ENCODE results near the gene DIP2C.

Gene DIP2C

GRCh38 chr10:341081-341740 lies 348.3 kb downstream of the DIP2C start:
- ATAC-seq (replicated peaks) = no peak
- no peak for DNase-seq
- Mint-ChIP-seq H3K4me3 (no peak overlapping the region), H3K9me3 (no peaks in the 10 kb centered on the region), H3K36me3 (peaks cover 0 to 3% of the 10 kb centered on the region in 2 donors), H3K4me1 (peaks cover 10 to 11% of the 10 kb centered on the region in 2 donors), H3K27ac (no peak overlapping the region), H3K27me3 (no peaks in the 10 kb centered on the region)

- peaks cover 10 to 11% of the 10 kb centered on the region in 2 donors for H3K4me1 Mint-ChIP-seq
- H3K36me3 Mint-ChIP-seq = peaks cover 0 to 3% of the 10 kb centered on the region in 2 donors
- no peaks in the 10 kb centered on the region for H3K27me3 Mint-ChIP-seq
- no peak for DNase-seq
- H3K9me3 Mint-ChIP-seq = no peaks in the 10 kb centered on the region
- H3K27ac Mint-ChIP-seq = no peak overlapping the region
- no peak overlapping the region for H3K4me3 Mint-ChIP-seq
- ATAC-seq (replicated peaks) = no peak
Observed at GRCh38 chr10:340646-341045, 348.8 kb downstream of the DIP2C start.

- Mint-ChIP-seq H3K4me3 (no peak overlapping the region), H3K9me3 (no peaks in the 10 kb centered on the region), H3K27ac (no peak overlapping the region), H3K36me3 (no peaks in the 10 kb centered on the region), H3K27me3 (no peaks in the 10 kb centered on the region), H3K4me1 (peaks cover 10 to 12% of the 10 kb centered on the region in 2 donors)
- ATAC-seq (replicated peaks) (no peak), DNase-seq (no peak)
Observed at GRCh38 chr10:339038-339391, 350.5 kb downstream of the DIP2C start.

GRCh38 chr10:338171-339037 lies 351.1 kb downstream of the DIP2C start:
- Mint-ChIP-seq H3K36me3 (no peaks in the 10 kb centered on the region), H3K27ac (no peak overlapping the region), H3K4me1 (peaks cover 15 to 18% of the 10 kb centered on the region in 2 donors), H3K27me3 (no peaks in the 10 kb centered on the region), H3K9me3 (no peaks in the 10 kb centered on the region), H3K4me3 (peak overlapping the region in 1 of 2 donors; percentile 12)
- DNase-seq = no peak
- ATAC-seq (replicated peaks) = peak in 1 of 2 donors; percentile 25

GRCh38 chr10:336247-336646 lies 353.2 kb downstream of the DIP2C start:
- DNase-seq (no peak), ATAC-seq (replicated peaks) (no peak)
- no peak overlapping the region for H3K27ac Mint-ChIP-seq
- peaks cover 22 to 27% of the 10 kb centered on the region in 2 donors for H3K4me1 Mint-ChIP-seq
- H3K4me3 Mint-ChIP-seq = no peak overlapping the region
- peaks cover 0 to 1% of the 10 kb centered on the region in 2 donors for H3K36me3 Mint-ChIP-seq
- no peaks in the 10 kb centered on the region for H3K9me3 Mint-ChIP-seq
- no peaks in the 10 kb centered on the region for H3K27me3 Mint-ChIP-seq

- Mint-ChIP-seq H3K9me3 (no peaks in the 10 kb centered on the region), H3K27ac (no peak overlapping the region), H3K36me3 (peaks cover 0 to 1% of the 10 kb centered on the region in 2 donors), H3K27me3 (no peaks in the 10 kb centered on the region), H3K4me3 (no peak overlapping the region), H3K4me1 (peaks cover 22 to 27% of the 10 kb centered on the region in 2 donors)
- ATAC-seq (replicated peaks) (no peak), DNase-seq (no peak)
Observed at GRCh38 chr10:335151-335800, 354.2 kb downstream of the DIP2C start.

- no peak for DNase-seq
- peaks cover 15 to 22% of the 10 kb centered on the region in 2 donors for H3K4me1 Mint-ChIP-seq
- no peak for ATAC-seq (replicated peaks)
- H3K27ac Mint-ChIP-seq = no peak overlapping the region
- no peak overlapping the region for H3K4me3 Mint-ChIP-seq
- no peaks in the 10 kb centered on the region for H3K9me3 Mint-ChIP-seq
- peaks cover 0 to 1% of the 10 kb centered on the region in 2 donors for H3K36me3 Mint-ChIP-seq
- no peaks in the 10 kb centered on the region for H3K27me3 Mint-ChIP-seq
Observed at GRCh38 chr10:331186-331585, 358.3 kb downstream of the DIP2C start.

GRCh38 chr10:329361-330099 lies 359.9 kb downstream of the DIP2C start:
- no peak for ATAC-seq (replicated peaks)
- Mint-ChIP-seq H3K4me1 (peaks cover 17 to 26% of the 10 kb centered on the region in 2 donors), H3K27me3 (no peaks in the 10 kb centered on the region), H3K4me3 (peak overlapping the region; percentile 17 to 23), H3K9me3 (no peaks in the 10 kb centered on the region), H3K36me3 (peaks cover 0 to 1% of the 10 kb centered on the region in 2 donors), H3K27ac (peak overlapping the region; percentile 11)
- no peak for DNase-seq

GRCh38 chr10:327889-328852 lies 361.3 kb downstream of the DIP2C start:
- Mint-ChIP-seq H3K36me3 (no peaks in the 10 kb centered on the region), H3K4me1 (peaks cover 13 to 26% of the 10 kb centered on the region in 2 donors), H3K4me3 (no peak overlapping the region), H3K27me3 (no peaks in the 10 kb centered on the region), H3K27ac (no peak overlapping the region), H3K9me3 (no peaks in the 10 kb centered on the region)
- DNase-seq (no peak), ATAC-seq (replicated peaks) (no peak)

GRCh38 chr10:326894-327635 lies 362.4 kb downstream of the DIP2C start:
- Mint-ChIP-seq H3K9me3 (no peaks in the 10 kb centered on the region), H3K4me3 (no peak overlapping the region), H3K4me1 (peaks cover 7 to 19% of the 10 kb centered on the region in 2 donors), H3K36me3 (no peaks in the 10 kb centered on the region), H3K27ac (no peak overlapping the region), H3K27me3 (no peaks in the 10 kb centered on the region)
- no peak for ATAC-seq (replicated peaks)
- no peak for DNase-seq

GRCh38 chr10:326350-326749 lies 363.1 kb downstream of the DIP2C start:
- H3K9me3 Mint-ChIP-seq = no peaks in the 10 kb centered on the region
- no peaks in the 10 kb centered on the region for H3K36me3 Mint-ChIP-seq
- H3K27me3 Mint-ChIP-seq = no peaks in the 10 kb centered on the region
- H3K4me3 Mint-ChIP-seq = no peak overlapping the region
- no peak overlapping the region for H3K27ac Mint-ChIP-seq
- DNase-seq (no peak), ATAC-seq (replicated peaks) (no peak)
- peaks cover 7 to 19% of the 10 kb centered on the region in 2 donors for H3K4me1 Mint-ChIP-seq

GRCh38 chr10:325282-325681 lies 364.2 kb downstream of the DIP2C start:
- peaks cover 7 to 19% of the 10 kb centered on the region in 2 donors for H3K4me1 Mint-ChIP-seq
- ATAC-seq (replicated peaks) (no peak), DNase-seq (no peak)
- H3K4me3 Mint-ChIP-seq = no peak overlapping the region
- no peaks in the 10 kb centered on the region for H3K9me3 Mint-ChIP-seq
- no peaks in the 10 kb centered on the region for H3K36me3 Mint-ChIP-seq
- no peak overlapping the region for H3K27ac Mint-ChIP-seq
- H3K27me3 Mint-ChIP-seq = no peaks in the 10 kb centered on the region

- Mint-ChIP-seq H3K4me1 (peaks cover 7 to 19% of the 10 kb centered on the region in 2 donors), H3K27ac (peak overlapping the region; percentile 1), H3K9me3 (no peaks in the 10 kb centered on the region), H3K27me3 (no peaks in the 10 kb centered on the region), H3K36me3 (no peaks in the 10 kb centered on the region), H3K4me3 (no peak overlapping the region)
- DNase-seq (no peak), ATAC-seq (replicated peaks) (peak in 1 of 2 donors; percentile 41)
Observed at GRCh38 chr10:324593-324992, 364.9 kb downstream of the DIP2C start.
